Regular cardiac myocyte (primary cell): ENCODE data around the gene LCORL. TPM values are rescaled to one million over a fixed set of nuclear protein-coding genes. Genes with fewer than 3 reads are reported as not detected.

Experiments
- total RNA-seq: library from RNA; depleted of rRNA; stranded (reverse); fragments of >200 nt; gene quantifications from 2 replicates; pipeline ENCODE4 v1.2.3, GENCODE V29; 2014

LCORL gene
- 10.0 and 22.0 TPM in 2 replicates for total RNA-seq

DNA sequence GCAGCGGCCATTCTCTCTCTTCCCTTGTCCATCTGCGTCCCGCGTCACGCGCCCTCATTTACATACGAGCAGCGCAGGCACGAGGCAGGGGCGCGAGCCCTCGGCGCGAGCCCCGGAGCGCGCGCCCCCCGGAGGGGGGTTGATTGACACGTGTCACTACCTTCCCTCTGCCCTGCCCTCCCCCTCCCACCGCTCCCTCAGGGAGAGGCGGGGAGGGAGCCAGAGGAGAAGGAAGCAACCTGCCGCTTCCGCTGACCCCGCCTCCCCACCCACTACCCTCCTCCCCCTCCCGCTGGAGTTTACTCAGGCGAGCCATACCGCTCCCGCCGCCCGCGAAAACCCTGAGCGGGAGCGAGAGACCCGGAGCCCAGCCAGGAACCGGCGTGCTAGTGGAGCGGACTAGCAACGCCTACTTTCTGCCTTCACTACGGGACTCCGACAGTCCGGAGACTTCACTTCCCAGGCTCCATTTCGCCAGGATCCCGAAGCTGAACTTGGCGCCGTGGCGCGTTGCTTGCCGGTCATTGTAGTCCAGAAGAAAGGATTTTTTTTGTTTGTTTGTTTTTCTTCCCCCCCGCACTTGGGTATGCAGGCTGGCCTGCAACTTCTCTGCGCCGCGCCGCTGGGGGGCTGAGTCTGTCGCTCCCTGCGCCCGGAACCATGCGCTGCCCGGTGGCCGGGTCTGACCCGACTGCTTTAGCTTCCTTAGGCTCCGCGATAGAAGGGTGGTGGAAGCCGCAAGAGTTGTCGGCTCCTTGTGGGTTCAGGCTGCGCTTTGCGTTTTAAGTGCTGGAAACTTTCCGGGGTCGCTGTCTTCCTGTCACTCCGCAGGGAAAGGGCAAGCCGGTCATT lies at the start of gene LCORL:
LCORL (minus strand) TSS at position 36 of the 852 bp plus-strand sequence; CDS start at position 32, 4 bp downstream.

DNA sequence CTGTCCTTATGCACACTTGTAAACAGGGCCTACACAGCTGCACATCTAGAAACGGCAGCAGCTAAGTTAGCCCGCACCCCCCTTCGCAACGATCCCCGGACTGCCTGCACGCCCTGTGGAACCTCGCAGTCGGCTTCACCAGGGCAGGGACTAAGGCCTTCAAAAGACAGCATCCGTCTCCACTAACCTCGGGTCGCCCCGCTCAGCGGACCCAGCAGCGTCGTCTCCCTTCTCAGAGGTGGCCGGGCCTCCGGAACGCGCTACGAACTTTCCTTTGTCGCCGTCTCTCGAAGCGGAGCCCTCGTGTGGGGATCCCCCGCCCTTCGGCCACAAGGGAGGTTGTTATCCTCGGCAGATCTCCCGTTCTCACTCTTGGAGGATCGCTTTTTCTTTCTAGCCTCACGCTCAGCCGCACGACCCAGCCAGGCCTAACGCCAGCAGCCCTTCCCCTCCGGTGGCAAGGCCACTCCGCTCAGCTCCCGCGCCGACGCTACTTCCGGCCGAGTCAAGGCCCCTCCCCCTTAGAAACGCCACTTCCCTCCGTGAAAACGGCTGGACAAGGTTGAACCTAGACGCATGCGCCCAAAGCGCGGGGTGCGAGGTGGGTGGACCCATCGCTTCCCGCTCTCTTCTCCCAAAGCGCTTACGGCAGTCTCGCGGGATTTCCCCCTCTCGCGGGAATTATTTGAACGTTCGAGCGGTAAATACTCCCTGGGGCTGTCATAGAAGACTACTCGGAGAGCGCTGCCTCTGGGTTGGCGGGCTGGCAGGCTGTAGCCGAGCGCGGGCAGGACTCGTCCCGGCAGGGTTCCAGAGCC lies 211.1 kb downstream of the LCORL start, which contains the start of the genes DCAF16 and NCAPG:
DCAF16 (minus strand) TSS at position 498 of the 818 bp plus-strand sequence. CDS start 6,616 bp downstream, outside the sequence.
NCAPG (plus strand) TSS at position 720 of the 818 bp plus-strand sequence. CDS start 99 bp downstream, outside the sequence.

Other genes starting within 250 kb of the LCORL start
- under 0.01 and 0.28 TPM in 2 replicates for gene FAM184B, start 240.1 kb downstream of the LCORL start, total RNA-seq
- gene DCAF16, start 211.0 kb downstream of the LCORL start, total RNA-seq = 15.8 and 17.4 TPM in 2 replicates
- 5.4 and 63.6 TPM in 2 replicates for gene NCAPG, start 210.8 kb downstream of the LCORL start, total RNA-seq